ENCODE measurements around the gene HDAC8.
"Not testable (repeated sequence)": the region's sequence is repeated elsewhere in the genome, so short reads cannot be mapped to it uniquely, and the experiment has no call there.

The HDAC8 gene

DNA sequence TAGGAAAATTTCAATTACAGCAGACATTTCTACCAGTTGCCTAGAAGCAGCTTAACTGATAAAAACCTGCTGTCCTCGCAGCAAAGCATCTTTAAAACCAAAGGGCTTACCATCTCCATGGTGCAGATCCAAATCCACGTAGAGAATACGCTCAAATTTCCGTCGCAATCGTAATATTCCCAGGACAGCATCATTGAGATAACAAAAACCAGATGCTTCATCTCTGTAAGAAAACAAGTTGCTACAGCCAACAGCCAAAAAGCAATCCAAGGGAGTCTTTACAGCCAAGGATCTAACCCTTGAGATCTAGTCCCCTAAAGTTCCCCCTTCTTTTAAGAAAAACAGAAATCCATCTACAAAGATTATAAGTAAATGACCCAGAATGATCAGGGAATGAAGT is 77.6 kb downstream of the HDAC8 start:
- CTCF ChIA-PET, result no interaction called here
- H3K4me3 ChIP-seq (ENCODE audit: low read depth, low read length), result no peak overlapping the region
- TF ChIP-seq, protein P1, sequence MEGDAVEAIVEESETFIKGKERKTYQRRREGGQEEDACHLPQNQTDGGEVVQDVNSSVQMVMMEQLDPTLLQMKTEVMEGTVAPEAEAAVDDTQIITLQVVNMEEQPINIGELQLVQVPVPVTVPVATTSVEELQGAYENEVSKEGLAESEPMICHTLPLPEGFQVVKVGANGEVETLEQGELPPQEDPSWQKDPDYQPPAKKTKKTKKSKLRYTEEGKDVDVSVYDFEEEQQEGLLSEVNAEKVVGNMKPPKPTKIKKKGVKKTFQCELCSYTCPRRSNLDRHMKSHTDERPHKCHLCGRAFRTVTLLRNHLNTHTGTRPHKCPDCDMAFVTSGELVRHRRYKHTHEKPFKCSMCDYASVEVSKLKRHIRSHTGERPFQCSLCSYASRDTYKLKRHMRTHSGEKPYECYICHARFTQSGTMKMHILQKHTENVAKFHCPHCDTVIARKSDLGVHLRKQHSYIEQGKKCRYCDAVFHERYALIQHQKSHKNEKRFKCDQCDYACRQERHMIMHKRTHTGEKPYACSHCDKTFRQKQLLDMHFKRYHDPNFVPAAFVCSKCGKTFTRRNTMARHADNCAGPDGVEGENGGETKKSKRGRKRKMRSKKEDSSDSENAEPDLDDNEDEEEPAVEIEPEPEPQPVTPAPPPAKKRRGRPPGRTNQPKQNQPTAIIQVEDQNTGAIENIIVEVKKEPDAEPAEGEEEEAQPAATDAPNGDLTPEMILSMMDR (IDR thresholded peaks at IDR 0.05; ENCODE audit: insufficient read depth, low read length, missing control alignments), result no peak
- DNase-seq (ENCODE audit: low read depth, low spot score), result no peak
- POLR2A ChIA-PET, result no interaction called here

DNA sequence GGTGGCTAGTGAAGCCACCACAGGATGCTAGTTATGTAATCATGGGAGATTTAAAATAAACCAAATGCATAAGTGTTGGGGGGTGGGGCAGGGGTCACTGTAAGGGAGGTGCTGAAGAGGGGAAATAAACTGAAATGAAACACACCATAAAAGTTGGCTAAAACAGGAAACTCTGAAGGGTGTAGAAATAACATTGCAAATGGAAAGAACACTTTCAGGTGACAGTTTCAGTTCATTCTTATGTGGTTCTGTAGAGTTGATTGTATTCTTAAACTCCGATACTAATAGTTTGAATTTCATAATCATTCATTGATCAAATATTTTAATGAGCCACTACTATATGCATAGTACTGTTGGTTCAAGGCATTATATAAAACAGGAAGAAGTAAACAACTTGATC is 80.1 kb downstream of the HDAC8 start:
- POLR2A ChIA-PET, result no interaction called here
- DNase-seq (ENCODE audit: low read depth, low spot score), result no peak
- CTCF ChIA-PET, result no interaction called here
- TF ChIP-seq, protein P1 (IDR thresholded peaks at IDR 0.05; ENCODE audit: insufficient read depth, low read length, missing control alignments), result no peak
- no peak overlapping the region for H3K4me3 ChIP-seq (ENCODE audit: low read depth, low read length)

DNA sequence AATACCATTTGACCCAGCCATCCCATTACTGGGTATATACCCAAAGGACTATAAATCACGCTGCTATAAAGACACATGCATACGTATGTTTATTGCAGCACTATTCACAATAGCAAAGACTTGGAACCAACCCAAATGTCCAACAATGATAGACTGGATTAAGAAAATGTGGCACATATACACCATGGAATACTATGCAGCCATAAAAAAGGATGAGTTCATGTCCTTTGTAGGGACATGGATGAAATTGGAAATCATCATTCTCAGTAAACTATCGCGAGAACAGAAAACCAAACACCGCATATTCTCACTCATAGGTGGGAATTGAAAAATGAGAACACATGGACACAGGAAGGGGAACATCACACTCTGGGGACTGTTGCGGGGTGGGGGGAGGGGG is 82.4 kb downstream of the HDAC8 start:
- DNase-seq (ENCODE audit: low read depth, low spot score); POLR2A ChIA-PET; CTCF ChIA-PET; H3K4me3 ChIP-seq (ENCODE audit: low read depth, low read length): not testable (repeated sequence)

DNA sequence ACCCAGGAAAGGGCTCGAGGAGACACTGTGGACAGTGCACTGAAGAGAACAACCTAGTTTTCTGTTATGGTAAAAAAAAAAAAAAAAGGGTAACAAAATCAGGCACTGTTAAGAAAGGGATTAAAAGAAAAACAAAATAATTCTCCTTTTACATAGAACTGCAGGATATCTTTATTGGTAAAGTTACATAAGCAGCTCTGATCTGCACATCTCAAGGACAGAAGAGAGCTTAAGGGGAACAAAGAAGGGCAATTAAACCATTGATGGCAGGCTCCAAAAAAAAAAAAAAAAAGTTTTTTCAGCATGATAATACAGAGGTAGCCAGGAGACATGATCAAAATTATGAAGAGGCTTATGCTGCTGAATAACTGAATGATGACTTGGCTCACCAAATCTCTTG is 85.0 kb downstream of the HDAC8 start:
- TF ChIP-seq, protein P1 (IDR thresholded peaks at IDR 0.05; ENCODE audit: insufficient read depth, low read length, missing control alignments), result no peak
- H3K4me3 ChIP-seq (ENCODE audit: low read depth, low read length), result no peak overlapping the region
- no peak for DNase-seq (ENCODE audit: low read depth, low spot score)
- CTCF ChIA-PET, result no interaction called here
- POLR2A ChIA-PET, result no interaction called here

DNA sequence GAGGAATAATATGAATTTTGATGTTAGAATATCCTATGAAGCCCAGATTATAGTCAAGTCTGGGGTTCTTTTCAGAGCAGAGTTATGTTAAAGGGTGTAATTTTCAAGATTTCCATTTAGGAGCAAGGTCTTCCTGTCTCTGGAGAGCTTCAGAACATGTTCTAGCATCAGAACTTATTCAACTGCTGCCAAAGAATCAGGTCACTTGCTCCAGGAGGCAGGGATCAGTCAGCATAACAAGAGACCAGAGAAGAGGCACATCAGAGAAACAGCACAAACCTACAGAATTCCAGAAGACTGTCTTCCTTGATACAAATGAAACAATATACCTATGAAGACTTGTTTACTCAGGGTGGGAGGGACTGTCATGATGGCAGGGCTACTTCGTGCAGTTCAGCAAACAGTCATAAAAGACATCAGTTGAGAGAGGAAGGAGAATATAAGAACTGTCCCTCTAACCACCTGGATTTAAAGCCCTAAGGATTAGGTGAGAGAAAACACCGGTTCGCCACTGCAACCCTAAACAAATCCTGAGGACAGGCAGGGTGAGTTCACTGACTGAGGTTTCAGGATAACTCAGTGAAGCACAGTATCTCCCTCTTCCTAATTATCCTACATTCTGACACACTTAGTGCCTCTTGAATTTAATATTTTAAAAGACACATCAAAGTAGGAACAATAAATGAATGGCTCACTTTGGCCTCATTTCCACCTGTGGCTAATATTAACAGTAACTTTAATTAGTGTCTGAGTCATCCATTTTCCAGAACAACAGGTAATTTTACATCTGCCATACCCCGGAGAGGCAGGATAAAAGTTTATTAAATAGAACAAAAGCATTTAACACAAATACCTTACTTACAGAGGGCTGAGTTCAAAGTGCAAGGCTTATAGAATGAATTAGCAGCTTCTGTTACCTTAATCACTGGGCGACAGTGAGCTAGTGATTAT is 93.0 kb downstream of the HDAC8 start:
- POLR2A ChIA-PET, result no interaction called here
- DNase-seq (ENCODE audit: low read depth, low spot score), result no peak
- CTCF ChIA-PET, result no interaction called here
- H3K4me3 ChIP-seq (ENCODE audit: low read depth, low read length), result no peak overlapping the region
- TF ChIP-seq, protein P1 (IDR thresholded peaks at IDR 0.05; ENCODE audit: insufficient read depth, low read length, missing control alignments), result no peak

DNA sequence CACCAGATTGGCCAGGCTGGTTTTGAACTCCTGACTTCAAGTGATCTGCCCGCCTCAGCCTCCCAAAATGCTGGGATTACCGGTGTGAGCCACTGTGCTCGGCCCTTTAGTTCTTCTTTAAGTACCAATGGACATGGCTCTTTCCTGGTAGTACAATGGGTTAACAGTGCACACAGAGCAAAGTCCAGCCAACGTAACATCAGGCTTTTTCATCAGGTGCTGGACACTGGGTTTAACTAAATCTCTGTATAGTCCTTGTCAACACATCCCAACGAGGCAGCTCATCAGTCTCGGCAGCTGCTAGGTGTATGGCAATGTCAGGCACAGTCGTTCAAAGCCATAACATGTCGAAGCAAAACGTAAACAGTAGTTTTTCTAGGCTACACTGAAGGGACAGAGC is 93.8 kb downstream of the HDAC8 start:
- POLR2A ChIA-PET, result no interaction called here
- CTCF ChIA-PET, result no interaction called here
- DNase-seq (ENCODE audit: low read depth, low spot score), result no peak
- TF ChIP-seq, protein P1 (IDR thresholded peaks at IDR 0.05; ENCODE audit: insufficient read depth, low read length, missing control alignments), result no peak
- H3K4me3 ChIP-seq (ENCODE audit: low read depth, low read length), result no peak overlapping the region

DNA sequence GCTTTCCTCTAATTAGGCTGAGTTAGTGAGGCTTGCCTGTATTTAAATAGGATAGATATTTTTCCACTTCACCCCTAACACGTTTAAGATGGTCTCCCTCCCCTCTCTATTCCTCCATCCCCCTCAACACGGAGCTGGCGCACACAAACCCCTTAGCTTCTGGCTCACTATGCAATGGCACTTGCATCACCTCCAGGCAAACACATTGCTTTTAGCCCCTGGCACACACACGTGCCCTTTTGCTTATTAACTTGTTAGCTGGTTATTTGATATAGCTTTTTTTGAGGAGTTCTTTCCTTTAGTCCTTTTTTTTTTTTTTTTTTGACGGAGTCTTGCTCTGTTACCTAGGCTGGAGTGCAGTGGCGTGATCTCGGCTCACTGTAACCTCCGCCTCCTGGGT is 94.3 kb downstream of the HDAC8 start:
- H3K4me3 ChIP-seq (ENCODE audit: low read depth, low read length), result no peak overlapping the region
- ChIA-PET POLR2A (no interaction called here), CTCF (no interaction called here)
- TF ChIP-seq, protein P1 (IDR thresholded peaks at IDR 0.05; ENCODE audit: insufficient read depth, low read length, missing control alignments), result no peak
- no peak for DNase-seq (ENCODE audit: low read depth, low spot score)

All from AG04449 (cell line).